GM12891 (cell line): Measurements from ENCODE around the gene E2F1.

Experiments used
- DNase-seq: peaks from one replicate; pipeline ENCODE4 v3.0.0; 2011; ENCODE audit warnings: low spot score; ENCODE audit not compliant: insufficient read length
- FAIRE-seq: peaks from 2 replicates; lab custom pipeline; 2011; peaks lifted over from hg19 to GRCh38; lab: Jason Lieb, UNC
- PAX5 ChIP-seq: IDR thresholded peaks from 2 replicates; pipeline ENCODE4 v1.6.1; 2011; ENCODE audit warnings: low read length, moderate library complexity, mild to moderate bottlenecking; ENCODE audit not compliant: insufficient read depth, severe bottlenecking
- POLR2A ChIP-seq: IDR thresholded peaks from 2 replicates; pipeline ENCODE4 v1.6.1; 2011; ENCODE audit warnings: low read depth, low read length, control low read depth
- POLR2AphosphoS5 ChIP-seq: IDR thresholded peaks from 2 replicates; pipeline ENCODE4 v1.6.1; 2011; ENCODE audit warnings: low read depth, low read length, control low read depth
- POU2F2 ChIP-seq: IDR thresholded peaks from 2 replicates; pipeline ENCODE4 v1.6.1; 2011; ENCODE audit warnings: low read depth, mild to moderate bottlenecking, control low read depth, low read length, moderate library complexity
- SPI1 ChIP-seq: IDR thresholded peaks from 2 replicates; pipeline ENCODE4 v1.6.1; 2011; ENCODE audit warnings: low read depth, low read length, control low read depth
- TAF1 ChIP-seq: IDR thresholded peaks from 2 replicates; pipeline ENCODE4 v1.6.1; 2011; ENCODE audit warnings: low read depth, low read length, control low read depth

The E2F1 gene

DNA sequence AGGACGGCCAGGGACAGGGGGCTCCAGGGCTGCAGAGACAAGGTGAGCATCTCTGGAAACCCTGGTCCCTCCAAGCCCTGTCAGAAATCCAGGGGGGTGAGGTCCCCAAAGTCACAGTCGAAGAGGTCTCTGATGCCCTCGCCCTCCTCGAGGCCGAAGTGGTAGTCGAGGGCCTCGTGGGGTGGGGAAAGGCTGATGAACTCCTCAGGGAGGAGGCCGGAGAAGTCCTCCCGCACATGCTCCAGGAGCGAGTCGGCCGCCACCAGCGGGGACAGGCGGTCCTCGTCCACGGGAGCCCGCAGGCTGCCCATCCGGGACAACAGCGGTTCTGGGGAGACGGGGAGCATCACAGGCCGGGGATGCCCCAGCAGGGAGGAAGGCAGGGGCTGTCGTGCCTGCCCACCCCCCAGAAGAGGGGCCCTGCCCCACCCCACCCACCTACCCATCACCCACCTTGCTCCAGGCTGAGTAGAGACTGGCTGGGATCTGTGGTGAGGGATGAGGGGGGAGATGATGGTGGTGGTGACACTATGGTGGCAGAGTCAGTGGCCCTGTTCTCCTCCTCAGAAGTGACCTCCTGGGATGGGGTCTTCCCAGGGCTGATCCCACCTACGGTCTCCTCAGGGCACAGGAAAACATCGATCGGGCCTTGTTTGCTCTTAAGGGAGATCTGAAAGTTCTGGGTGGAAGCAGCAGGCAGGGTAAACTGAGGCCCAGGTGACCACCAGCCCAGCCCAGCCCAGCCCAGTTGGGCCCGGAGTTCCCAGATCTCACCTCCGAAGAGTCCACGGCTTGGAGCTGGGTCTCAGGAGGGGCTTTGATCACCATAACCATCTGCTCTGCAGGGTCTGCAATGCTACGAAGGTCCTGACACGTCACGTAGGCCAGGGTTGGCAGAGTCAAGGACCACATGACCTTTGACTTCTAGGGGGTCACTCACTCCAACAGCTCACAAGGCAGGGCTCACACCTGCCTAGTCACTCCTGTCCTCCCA is 9.2 kb downstream of the E2F1 start:
- DNase-seq (no peak), FAIRE-seq (no peak)
- TF ChIP-seq POU2F2 (no peak), SPI1 (no peak), PAX5 (no peak), POLR2AphosphoS5 (no peak), POLR2A (no peak), TAF1 (no peak)

DNA sequence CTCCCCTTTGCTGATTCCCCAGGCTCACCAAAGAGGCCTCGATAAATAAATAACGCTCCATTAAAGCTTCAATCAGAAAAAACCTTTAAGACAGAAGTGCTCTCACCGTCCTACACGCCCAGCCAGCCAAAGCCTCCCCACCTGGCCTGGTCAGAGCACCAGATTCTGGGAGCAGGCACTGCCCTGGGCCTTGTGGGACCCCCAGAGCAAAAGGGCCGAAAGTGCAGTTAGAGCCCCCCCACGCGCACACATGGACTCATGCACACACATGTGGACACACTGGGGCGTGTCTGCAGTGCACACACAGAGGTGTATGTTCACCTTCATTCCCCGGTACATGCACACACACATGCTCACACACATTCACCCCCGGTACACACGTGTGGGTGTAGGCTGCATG is 10.1 kb downstream of the E2F1 start:
- TF ChIP-seq POLR2AphosphoS5: no peak
- TF ChIP-seq PAX5: no peak
- TF ChIP-seq TAF1: no peak
- no peak for TF ChIP-seq POLR2A
- no peak for TF ChIP-seq SPI1
- TF ChIP-seq POU2F2: no peak
- no peak for FAIRE-seq
- DNase-seq: no peak

DNA sequence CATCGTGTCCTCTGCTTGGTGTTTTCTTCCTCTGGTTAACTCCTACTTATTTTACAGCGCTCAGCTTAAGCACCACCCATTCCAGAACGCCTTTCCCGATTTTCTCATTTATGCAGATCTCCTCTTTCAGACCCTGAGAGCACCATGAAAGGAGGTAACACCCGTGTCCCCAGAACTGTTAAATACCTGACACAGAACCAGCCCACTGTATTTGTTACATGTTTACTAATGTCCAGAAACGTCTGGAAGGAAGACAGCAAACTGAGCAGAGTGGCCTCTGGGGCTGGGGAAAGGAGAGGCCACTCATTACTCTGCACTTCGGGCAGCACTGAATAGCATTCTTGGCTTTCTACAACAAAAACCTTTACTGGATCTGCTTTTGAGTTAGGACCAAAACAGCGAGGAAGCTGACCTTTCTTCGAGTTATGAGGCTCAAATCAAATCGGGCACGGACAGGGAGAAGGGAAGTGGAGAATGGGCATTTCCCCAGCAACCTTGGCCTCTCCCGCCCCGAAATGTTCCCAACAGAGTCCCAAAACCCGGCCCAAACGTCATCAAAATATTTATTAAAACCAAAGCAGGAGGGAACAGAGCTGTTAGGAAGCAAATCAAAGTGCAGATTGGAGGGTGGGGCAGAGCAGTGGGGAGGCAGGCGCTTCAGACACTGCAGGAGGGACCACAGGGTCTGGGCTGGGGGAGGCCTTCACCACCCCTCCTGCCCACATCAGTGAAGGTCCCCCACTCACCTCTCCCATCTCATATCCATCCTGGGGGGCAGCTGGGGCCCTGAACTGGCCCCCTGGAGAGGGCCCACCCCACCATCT is 10.8 kb downstream of the E2F1 start:
- no peak for DNase-seq
- TF ChIP-seq POLR2AphosphoS5 (no peak), POLR2A (no peak), TAF1 (no peak), PAX5 (no peak), POU2F2 (no peak), SPI1 (no peak)

DNA sequence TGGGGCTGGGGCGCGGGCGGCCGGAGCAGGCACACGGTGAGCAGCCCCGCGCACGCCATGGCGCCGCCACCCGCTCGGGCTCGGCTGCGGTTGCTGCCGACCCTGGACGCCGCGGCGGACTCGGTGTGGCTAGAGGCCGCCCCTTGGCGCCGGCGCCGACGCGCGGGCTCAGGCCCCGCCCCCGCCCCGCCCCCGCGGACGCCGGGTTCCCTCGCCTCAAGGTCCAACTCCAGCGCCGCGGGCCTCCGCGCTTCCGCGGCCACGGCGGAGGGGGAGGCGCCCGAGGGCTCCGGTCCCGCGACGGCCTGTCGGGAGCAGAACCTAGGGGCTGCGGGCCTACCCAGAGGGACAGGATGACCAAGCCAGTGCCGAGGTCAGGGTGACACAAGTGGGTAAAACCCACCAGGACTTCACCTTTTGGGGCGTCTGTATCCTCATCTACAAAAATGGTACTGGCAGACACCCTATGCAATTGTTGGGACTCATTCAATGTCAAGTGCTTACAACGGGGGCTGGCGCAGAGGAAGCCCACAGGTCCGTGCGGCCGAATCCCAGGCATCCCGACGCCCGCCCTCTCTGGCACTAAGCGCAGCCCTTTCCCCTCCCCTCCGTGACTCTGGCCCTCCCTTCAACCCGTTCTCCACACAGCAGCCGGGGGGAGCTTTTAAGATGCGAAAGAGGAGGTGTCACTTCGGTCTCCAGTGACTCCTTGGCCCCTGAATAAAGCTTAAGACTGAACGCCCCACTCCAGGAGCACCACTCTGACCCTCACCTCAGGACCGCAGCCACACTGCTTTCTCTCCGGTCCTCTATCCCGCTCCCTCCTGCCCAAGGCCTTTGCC is 11.7 kb downstream of the E2F1 start, which contains the start of gene NECAB3:
TSS of gene NECAB3 (minus strand) at position 135 of the 842 bp plus-strand sequence. CDS start at position 59, 76 bp downstream.
- TF ChIP-seq POLR2AphosphoS5: peak; percentile 75
- no peak for TF ChIP-seq PAX5
- peak; percentile 61; the same call in 1 of the 2 replicates for TF ChIP-seq POLR2A
- DNase-seq (peak; percentile 92), FAIRE-seq (peak; percentile 54)

More for the DNA sequence above, 10.8 kb downstream of the E2F1 start:
- no peak for FAIRE-seq

DNA sequence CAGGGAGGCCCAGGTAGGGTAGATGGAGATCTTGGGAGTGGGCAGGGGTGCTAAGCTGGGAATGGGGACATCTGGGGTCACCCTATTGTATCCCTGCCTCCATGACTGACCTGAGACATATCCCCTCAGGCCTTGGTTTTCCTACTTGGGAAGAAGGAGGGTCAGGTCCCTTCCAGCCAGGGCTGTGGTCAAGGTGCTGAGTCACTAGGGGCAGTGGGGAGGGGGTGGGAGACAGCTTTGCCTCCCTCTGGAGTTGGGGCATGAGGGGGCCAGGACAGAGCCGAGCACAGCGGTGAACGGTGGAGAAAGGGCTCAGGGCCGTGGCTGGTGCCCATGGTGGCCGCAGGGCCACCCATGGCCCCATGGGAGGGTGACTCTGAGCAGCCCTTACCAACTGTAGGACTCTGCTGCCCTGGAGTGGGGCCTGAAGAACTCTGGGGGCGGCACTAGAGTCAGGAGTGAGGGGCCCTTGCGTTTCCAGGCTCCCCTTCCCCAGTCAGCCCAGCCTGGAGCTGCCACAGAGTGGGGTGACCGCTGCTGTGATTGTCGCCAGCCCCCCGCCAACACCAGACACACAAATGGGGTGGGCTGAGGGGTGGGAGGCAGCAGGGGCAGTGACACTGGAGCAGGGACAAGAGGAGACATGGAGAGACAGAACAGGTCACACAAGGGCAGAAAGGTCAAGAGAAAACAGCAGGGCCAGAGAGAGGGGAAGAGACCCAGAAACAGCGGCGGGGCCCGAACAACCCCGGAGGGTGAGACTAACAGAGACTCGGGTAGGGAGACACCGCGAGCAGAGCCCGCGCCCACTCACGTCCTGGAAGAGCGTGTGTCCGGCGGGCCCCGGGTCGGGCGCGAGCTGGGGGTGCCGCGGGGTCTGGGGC is 12.5 kb downstream of the E2F1 start:
- FAIRE-seq (no peak), DNase-seq (peak; percentile 71)
- TF ChIP-seq PAX5: no peak
- no peak for TF ChIP-seq SPI1
- TF ChIP-seq POLR2A: no peak
- TF ChIP-seq POU2F2: no peak
- TF ChIP-seq TAF1: no peak
- TF ChIP-seq POLR2AphosphoS5: no peak

DNA sequence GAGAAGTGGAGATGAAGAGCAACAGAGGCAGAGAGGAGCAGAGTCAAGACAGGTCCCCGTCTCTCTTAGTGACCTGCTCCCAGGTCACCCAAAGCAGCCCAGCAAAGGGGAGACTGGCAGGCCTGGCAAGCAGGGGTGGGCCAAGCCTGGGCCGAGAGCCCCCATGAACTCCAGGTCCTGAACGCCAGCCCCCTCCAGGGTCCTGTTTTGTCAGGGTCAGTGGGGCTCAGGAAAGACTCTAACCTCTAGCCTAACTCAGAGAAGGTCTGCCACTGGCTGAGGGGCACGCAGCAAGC is 13.1 kb downstream of the E2F1 start:
- FAIRE-seq (no peak), DNase-seq (no peak)
- TF ChIP-seq TAF1: no peak

DNA sequence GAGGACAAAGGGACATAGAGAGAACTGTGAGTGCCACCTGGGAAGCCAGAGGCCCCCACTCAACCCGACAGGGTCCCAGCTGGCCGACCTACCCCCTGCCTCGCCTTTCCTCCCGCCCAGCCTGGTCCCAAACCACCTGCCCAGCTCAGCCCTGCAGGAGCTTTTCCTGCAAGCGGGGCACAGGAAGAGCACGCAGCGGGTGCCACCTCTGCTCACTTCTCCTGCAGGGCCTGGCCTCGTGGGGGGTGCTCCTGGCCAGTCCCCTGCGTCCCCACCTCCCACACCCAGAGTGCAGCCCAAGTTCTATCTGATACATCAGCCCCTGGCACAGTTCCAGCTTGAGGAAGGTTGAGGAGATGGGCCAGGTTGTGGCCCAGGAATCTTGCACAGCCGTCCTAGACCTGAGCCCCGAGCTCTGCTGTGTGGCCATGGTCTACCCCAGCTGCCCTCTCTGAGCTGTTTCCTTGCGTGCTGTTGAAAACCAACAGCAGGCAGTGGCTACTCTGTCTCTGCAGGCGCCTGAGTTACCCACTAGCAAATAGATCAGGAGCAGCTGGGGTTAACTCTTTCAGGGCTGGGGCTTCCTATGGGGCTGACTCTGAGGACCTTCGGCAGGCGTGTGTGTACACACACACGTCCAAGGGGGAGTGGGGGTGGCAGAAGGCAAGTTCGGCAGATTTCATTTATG is 13.6 kb downstream of the E2F1 start:
- no peak for DNase-seq
- no peak for FAIRE-seq

DNA sequence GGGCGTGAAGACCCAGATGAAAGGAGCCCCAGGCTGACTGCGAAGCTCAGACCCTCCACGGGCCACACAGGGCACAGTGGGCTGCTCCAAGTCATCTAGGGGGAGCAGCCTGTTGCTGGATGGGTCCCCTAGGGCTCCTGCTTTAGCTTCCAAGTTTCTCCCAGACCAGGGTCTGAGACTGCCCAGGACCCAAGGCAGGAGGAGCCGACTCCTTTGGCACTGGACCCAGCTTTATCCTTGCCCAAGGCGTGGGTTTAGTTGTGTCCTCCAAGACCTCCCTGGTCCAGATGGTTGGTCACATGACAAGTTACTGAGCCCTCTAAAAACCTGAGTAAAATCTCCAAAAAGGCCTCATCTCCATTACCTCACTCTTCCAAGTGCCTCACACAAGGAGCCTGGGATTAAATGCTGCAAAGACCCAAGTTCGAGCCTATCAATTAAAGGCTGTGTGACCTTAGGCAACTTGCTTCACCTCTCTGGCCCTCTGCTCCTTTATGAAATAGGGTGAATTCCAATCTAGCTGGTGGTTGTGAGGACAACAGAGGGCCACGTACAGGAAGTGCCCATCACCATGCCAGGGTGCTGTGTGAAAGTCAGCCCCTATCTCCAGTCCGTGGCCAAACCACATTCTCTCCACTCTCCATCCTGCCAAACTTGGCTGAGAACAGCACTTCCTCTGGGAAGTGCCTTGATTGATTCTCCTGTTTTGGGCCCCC is 14.5 kb downstream of the E2F1 start:
- TF ChIP-seq POLR2AphosphoS5 (no peak), PAX5 (no peak), POU2F2 (no peak), TAF1 (no peak), POLR2A (no peak), SPI1 (no peak)
- FAIRE-seq: no peak
- DNase-seq: no peak

More for the DNA sequence above, 13.6 kb downstream of the E2F1 start:
- TF ChIP-seq POLR2AphosphoS5: no peak
- TF ChIP-seq SPI1: no peak
- TF ChIP-seq TAF1: no peak
- no peak for TF ChIP-seq POLR2A
- no peak for TF ChIP-seq PAX5
- TF ChIP-seq POU2F2: no peak
